Epithelial cell of proximal tubule (primary cell): ENCODE data around the gene TMEM269. TPM values are rescaled to one million over a fixed set of nuclear protein-coding genes. Genes with fewer than 3 reads are reported as not detected.

Experiments used
- DNase-seq: peaks from one replicate; pipeline ENCODE4 v3.0.0-alpha.2; 2011; ENCODE audit warnings: low read depth
- H3K4me3 ChIP-seq: 2 replicates; pipeline ENCODE4 v1.5.1; 2011; ENCODE audit warnings: low read depth, mild to moderate bottlenecking, low read length
- CTCF ChIP-seq: conservative IDR thresholded peaks from 2 replicates; pipeline ENCODE4 v1.5.1; 2012; ENCODE audit warnings: low read depth, mild to moderate bottlenecking, low read length
- total RNA-seq: library from RNA; depleted of rRNA; stranded (reverse); fragments of >200 nt; gene quantifications from 2 replicates; pipeline ENCODE4 v1.2.3, GENCODE V29; 2015

Gene TMEM269
- total RNA-seq, 1 donor from 2014 or later, result not detected

- no peak overlapping the region for H3K4me3 ChIP-seq
- no peak for DNase-seq
- no peak for TF ChIP-seq CTCF
Measured at GRCh38 chr1:42757892-42758275, 26.9 kb upstream of the TMEM269 start.

GRCh38 chr1:42758641-42759040 lies 26.1 kb upstream of the TMEM269 start:
- no peak for DNase-seq
- TF ChIP-seq CTCF, result no peak
- H3K4me3 ChIP-seq, result no peak overlapping the region

- no peak overlapping the region for H3K4me3 ChIP-seq
- TF ChIP-seq CTCF, result no peak
- no peak for DNase-seq
Measured at GRCh38 chr1:42759114-42759513, 25.7 kb upstream of the TMEM269 start.

GRCh38 chr1:42761567-42761966 lies 23.2 kb upstream of the TMEM269 start:
- TF ChIP-seq CTCF, result no peak
- H3K4me3 ChIP-seq, result no peak overlapping the region
- no peak for DNase-seq

- TF ChIP-seq CTCF, result no peak
- no peak overlapping the region for H3K4me3 ChIP-seq
Measured at GRCh38 chr1:42762269-42762668, 22.5 kb upstream of the TMEM269 start.

GRCh38 chr1:42765269-42765668 lies 19.5 kb upstream of the TMEM269 start:
- H3K4me3 ChIP-seq, result peak overlapping the region; percentile 94
- no peak for TF ChIP-seq CTCF
- DNase-seq, result no peak

More at GRCh38 chr1:42762269-42762668, 22.5 kb upstream of the TMEM269 start:
- DNase-seq, result no peak

GRCh38 chr1:42765832-42766740 lies 18.7 kb upstream of the TMEM269 start:
- peak overlapping the region; percentile 94 for H3K4me3 ChIP-seq
- TF ChIP-seq CTCF, result peak; percentile 65
- DNase-seq, result peak; percentile 42
